Measurements from ENCODE around the gene CLIC5.

Gene CLIC5

GRCh38 chr6:45990162-45990561, 25.5 kb downstream of the CLIC5 start:
- DNase-seq = no peak

DNA sequence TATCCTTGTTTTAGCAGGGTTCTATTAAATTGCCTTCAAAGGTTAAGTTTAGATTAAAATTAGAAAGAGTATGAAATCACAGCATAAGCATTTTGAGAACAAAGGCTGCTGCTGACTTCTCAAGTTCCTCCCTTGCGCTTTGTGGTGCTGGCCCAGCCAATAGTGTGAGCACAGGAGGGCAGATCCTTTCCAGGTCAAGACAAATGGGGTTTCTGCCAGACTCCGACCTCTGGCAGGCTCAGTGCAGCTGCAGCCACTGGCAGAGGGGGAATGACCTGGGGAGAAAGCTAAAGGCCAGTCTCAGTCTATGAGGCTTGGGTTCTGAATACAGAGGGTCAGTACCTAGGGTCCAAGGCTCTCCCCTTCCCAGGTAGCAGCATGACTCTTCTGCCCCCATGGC, 27.0 kb downstream of the CLIC5 start:
- DNase-seq = no peak

GRCh38 chr6:45987856-45988255, 27.8 kb downstream of the CLIC5 start:
- no peak for DNase-seq

GRCh38 chr6:45986746-45987274, 28.9 kb downstream of the CLIC5 start:
- no peak for DNase-seq

DNA sequence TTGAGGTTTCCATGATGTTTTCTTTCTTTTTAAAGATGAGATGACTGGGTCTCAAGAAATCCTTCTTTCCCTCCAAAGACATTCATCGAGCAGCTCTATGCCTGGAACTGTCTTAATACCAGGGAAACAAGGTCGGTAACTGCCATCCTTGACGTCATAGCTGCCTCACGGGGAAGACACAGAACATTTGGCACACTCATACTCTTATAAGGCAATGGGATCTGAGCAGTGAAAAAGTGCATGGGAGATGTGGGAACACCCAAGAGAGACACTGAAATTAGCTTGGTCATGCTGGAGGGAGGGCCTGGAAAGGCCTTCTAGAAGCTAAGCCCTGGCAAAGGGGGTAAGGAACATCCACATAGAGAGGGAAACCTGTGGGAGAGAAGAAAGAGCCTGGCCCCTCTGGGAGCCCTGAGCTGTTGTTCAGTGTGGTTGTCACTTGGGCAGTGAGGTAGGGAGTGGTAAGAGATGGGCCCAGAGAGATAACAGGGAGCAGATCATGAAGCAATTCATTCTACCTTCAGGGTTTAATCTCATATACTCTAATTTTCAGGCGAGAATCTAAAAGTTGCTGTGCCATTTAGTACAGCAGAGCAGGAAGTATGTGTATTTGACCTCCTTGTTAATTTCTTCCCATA, 30.8 kb downstream of the CLIC5 start:
- DNase-seq = no peak

DNA sequence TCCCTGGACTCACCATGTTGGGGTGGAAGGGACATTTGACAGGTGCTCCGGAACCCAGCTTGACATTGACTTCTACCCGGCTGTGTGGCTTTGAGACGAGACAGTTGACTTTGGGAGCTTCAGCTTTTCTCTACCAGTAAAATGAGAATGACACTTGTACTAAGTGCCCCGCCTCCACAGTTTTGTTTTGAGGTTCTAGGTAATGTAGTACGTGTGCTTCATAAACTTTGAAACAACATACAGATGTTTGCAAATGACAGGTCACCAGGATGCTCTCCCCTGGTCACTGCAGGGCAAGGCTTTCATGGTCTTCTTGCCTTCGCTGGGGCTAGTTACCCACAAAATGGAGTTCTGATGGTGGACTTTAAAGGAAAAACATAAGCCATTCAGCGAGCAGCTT, 31.3 kb downstream of the CLIC5 start:
- no peak for DNase-seq

DNA sequence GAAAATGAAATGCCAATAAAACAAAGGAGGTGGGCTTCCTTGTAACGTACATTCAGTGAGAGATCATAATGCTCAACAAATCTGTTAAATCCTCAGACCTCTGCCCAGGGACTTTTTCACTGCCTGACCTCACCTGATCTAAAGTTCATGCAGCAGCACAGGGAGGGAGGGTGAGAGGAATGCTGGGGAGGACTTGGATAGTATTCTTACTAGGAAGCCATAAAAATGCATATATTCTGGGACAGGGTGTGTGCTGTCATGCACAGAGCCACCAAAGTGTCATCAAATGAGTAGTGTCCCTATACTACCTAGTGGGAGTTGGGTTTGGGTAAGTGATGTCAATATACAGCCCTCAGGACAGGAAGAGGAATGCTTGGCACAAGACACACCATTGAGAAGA, 32.6 kb downstream of the CLIC5 start:
- no peak for DNase-seq

- no peak for DNase-seq
Measured at GRCh38 chr6:45982280-45983036, 33.2 kb downstream of the CLIC5 start.

GRCh38 chr6:45981046-45981445, 34.6 kb downstream of the CLIC5 start:
- DNase-seq = no peak

GRCh38 chr6:45979311-45979710, 36.3 kb downstream of the CLIC5 start:
- no peak for DNase-seq

GRCh38 chr6:45974596-45974995, 41.1 kb downstream of the CLIC5 start:
- DNase-seq = no peak

DNA sequence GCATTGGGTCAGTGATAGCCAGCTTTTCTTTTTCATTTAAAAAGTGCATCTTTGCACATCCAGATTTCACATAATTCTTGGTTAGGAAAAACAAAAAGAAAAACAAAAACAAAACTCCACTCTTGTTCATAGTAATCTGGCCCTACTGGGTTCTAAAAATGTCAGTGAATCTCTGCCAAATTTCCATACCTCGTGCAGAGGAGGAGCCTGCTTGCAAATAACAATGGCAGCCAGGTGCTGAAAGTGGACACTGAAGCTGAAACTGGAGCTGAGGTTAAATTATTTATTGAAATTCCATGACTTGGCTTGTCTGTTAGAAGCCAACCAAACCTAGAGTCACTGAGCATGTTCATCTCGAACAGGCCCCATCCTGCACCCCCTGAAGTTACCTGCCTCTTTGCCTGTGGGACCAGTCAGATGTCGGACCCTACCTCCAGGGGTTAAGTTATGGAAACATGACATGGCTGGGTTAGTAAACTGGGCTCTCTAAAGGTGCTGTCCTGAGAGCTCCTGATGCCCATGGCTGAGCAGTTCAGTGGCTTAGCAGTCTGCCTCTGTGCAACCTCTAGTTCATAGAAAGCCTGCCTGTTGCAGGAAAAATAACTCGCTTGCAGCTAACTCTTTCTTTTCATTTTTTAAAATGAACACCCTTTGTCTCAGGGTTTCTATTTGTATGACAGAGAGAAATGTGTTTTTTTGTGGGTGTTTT, 42.7 kb downstream of the CLIC5 start:
- no peak for DNase-seq

- DNase-seq = no peak
Measured at GRCh38 chr6:45971287-45971686, 44.4 kb downstream of the CLIC5 start.

DNA sequence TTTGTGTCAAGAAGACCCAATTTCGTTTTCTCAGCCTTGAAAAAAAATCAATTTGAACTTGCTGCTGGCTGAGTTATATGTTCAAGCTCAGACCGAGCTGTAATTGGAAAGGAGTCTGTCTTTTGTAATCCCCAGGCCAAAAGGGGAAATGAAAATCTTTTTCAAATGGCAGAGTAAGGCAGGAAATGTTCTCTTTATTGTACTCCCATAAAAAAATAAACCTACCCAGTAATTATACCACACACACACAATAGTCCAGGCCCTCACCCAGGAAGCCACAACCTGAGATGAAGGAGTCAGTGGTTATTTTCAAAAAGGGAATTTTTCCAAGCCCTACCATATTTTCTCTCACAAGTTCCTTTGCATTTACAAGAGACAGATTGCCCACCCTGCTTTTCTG, 45.3 kb downstream of the CLIC5 start:
- DNase-seq = no peak

DNA sequence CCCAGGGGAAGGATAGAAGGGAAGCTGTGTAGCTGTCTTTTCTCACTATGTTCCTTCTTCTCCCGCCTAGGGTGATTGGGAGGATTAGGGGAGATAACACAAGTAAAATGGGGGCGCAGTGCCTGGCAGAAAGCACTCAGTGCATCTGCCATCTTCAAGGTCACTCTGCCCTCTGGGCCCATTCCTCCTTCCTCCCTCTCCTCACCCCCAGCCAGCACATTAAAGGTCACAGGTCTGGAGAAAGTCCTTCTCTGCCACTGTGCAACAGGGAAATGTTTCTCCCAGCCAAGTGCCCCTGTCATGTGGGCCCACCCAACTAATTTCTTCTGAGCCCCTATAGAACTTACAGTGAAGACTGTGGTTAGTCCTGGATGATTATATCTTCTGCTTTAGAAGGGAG, 45.8 kb downstream of the CLIC5 start:
- DNase-seq = no peak

- no peak for DNase-seq
Measured at GRCh38 chr6:45969026-45969425, 46.6 kb downstream of the CLIC5 start.

DNA sequence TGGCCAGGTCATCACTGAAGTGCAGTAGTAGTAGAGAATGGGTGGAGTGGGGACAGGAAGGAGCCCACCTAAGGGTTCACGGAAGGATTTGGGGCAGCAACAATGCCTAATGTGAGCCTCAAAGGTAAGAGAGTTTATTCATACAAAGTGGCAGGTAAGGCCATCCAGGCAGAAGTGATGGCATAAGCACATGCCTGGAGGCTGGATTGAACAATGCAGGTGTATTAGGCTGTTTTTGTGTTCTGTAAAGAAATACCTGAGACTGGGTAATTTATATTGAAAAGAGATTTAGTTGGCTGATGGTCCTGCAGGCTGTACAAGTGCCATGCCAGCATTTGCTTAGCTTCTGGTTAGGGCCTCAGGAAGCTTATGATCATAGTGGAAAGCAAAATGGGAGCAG, 48.3 kb downstream of the CLIC5 start:
- DNase-seq = no peak

DNA sequence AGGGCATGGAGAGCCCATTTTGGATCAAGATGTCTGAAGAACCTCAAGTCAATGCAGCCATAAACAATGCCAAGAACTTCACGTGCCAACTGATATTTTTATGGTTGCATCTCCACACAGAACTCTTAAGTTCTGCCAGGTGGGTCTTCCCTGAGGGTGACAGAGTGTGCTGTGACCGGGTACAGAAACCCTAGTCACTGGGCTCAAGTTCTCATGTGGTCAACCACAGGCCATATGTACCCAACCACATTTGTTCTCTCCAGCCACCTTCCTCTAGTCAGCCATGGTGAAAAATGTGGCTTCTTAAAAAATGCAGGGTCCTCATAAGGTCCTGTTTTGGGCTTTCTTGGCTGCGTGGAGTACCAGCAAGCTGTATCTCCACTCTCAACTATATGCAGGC, 48.9 kb downstream of the CLIC5 start:
- no peak for DNase-seq

DNA sequence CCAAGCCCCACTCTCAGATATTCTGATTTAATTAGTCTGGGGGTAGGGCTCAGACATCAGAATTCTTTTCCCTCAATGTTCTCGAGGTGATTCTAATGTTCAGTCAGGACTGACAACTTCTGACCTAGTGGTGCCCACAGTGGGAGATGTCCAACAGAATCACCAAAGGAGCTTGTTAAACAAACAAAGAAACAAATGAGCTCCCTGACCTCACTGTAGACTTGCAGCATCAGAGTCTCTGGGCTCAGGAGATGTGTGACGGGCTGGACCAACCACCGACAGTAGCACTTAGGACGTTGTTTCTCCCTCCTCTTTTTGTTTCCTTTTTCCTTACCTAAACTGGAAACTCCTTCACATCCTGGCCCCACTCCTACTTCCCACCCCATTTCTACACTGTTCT, 49.3 kb downstream of the CLIC5 start:
- DNase-seq = no peak

DNA sequence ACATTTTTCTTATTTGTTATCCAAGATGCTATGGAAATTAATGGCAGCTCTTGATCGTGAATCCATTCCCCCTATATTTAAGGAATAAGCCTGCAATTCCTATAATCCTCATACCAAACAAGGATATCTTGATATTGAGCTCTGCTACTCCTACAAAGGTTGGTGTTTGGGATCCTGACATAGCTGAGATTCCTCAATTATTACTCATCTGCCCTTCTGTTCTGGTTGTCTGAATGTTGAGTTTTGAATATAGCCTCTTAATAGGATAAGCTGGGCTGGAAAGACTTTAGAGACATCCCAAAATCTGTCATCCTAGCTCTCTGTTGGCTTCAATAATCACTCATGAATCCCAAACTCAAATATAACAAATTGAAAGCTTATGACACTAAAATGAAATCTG, 49.9 kb downstream of the CLIC5 start:
- no peak for DNase-seq

DNA sequence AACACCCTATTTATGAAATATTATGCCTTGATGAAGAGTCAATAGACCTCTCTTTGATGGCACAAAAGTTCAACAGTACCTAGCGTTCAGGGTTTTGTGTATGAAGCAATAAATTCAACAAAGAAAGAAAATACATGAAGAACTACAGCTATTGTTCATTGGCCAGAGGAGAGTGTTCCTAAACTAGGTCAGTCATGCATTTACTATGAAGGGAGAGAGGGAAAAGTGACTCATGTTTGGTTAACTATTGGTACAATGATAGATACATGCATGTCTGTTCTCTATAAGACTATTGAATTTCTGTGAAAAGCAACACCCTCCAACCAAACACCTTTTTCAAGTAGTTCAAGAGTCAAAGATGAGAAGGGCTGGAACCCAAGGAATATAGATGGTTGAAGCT, 50.7 kb downstream of the CLIC5 start:
- DNase-seq = no peak

GRCh38 chr6:45964300-45964699, 51.4 kb downstream of the CLIC5 start:
- no peak for DNase-seq

- DNase-seq = no peak
Measured at GRCh38 chr6:45963896-45964295, 51.8 kb downstream of the CLIC5 start.

DNA sequence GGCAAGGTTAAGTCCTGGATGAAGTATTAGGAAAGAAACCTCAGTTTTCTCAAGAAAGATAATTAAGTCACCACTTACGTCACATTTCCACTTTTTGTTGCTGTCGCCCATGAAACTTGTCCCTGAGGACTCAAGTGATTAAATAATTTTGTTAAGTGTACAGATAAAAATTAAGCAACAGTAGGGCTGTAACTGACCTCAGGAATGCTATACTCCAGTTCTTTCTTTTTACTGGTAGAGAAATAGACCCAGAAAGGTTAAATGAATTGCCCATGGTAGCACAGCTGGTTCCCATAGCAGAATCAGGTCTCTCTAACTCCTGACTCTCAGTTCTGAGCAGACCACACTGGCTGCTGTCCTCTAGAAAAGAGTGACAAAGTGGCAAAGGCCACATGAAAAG, 54.5 kb downstream of the CLIC5 start:
- DNase-seq = no peak
